Activated CD8-positive, alpha-beta memory T cell treated with anti-CD3 and anti-CD28 coated beads, Interleukin-2, amount 50 U/mL, for 4 hours (primary cell): Measurements from ENCODE around the gene HMGB4.

ENCODE experiments used
- DNase-seq: peaks from one replicate; pipeline ENCODE4 v3.0.0-alpha.2; 2020

HMGB4 gene, protein sequence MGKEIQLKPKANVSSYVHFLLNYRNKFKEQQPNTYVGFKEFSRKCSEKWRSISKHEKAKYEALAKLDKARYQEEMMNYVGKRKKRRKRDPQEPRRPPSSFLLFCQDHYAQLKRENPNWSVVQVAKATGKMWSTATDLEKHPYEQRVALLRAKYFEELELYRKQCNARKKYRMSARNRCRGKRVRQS

DNA sequence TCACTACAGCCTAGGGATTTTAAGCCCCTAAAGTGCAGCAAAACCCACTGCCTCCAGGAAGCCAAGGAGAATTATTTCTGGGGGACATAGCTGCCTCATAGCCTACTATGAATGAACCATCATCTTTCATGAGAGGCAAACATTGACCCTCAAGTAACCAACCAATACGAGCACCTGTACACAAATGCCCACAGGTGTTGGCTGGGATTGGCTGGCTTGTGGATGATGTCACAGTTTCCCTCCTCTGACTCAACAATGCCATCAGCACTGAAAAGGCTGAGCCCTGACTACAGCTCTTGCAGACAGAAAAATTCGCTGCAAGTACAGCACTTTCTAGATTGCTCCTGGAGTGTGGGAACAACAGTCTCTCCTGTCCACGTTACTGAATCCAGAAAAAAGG, at the start of gene HMGB4:
Gene HMGB4 (plus strand): TSS at position 301 of the 400 bp plus-strand sequence. CDS start 113 bp downstream, outside the sequence.
- DNase-seq = no peak

DNA sequence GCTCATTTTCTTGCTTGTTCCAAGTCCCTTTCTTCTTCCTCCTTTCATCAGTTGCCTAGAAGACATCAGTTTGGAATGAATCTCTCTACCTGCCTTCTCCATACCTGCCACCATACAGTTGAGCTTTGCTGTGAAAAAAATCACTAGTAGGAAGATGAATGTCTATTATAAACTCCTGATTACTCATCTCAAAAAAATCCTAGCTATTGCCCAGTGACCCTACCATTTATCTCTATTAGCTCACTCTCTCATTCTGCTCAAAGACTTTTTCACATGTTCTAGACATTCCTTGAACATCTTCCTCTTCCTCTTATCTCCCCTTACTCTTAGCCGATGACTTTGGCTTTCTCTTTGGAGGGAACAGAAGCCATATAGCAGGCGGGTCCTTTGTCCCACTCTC, 49.7 kb upstream of the HMGB4 start:
- DNase-seq = no peak

DNA sequence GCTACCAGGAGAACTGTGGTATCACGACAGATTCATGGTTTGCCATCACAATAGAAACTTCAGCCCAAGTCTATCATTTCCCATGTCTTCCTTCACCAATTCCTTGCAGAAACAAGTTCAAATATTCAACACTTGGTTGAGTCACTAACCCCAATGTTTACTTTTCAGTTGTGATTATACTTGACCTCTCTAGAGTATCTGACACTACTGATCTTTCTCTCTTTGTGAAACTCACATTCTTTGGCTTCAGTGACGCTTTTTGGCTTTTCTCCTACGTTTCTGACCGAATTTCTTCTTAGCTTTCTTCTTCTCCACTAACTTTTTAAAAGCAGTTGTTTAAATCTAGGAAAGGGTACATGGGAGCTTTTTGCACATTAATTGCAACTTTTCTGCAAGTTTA, 48.8 kb upstream of the HMGB4 start:
- DNase-seq = no peak

DNA sequence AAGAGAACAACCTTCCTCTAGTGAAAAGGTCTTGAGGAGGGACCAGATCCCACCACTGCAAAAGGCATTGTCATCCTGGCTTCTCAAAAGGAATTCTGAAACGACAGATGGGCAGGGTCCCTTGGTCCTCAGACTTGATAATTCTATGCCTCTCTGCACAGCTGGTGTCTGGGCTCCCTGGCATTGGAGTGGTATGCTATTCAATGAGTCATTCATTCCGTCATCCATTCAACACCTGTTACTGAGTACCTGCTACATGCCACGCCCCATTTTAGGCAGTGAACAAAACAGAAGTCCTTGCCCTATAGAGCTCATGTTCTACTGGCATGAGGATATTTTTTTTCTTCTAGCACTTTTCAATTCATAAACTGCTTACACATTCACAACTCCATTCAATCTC, 45.8 kb upstream of the HMGB4 start:
- no peak for DNase-seq

DNA sequence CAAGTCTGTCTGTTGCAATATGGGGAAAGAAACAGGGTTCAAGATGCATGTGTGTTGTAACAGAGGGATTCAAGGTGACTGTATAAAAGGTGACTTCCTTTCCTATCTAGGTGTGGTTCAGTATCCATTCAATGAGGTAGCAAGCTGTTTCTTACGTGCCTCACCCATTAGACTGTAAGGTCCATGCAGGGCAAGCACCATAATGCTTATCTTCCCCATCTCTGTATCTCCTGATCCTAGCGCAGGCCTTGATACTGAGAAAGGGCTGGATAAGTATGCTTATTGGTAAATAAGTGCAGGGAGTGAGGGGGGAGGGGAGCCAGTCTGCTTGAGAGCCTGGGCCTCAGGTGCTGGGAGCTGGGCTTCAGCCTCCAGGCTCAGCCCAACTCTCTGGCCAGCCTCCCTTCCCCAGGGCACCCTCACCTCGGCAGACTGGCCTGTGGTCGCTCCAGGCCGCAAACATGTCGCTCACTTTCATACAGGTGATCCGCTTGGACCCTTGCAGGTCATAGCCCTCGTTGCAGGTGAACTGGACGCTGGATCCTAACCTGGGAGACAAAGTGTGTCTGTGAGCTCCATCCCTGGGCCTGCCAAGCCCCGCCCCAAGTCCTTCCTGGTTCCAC, 44.5 kb upstream of the HMGB4 start:
- DNase-seq = no peak

DNA sequence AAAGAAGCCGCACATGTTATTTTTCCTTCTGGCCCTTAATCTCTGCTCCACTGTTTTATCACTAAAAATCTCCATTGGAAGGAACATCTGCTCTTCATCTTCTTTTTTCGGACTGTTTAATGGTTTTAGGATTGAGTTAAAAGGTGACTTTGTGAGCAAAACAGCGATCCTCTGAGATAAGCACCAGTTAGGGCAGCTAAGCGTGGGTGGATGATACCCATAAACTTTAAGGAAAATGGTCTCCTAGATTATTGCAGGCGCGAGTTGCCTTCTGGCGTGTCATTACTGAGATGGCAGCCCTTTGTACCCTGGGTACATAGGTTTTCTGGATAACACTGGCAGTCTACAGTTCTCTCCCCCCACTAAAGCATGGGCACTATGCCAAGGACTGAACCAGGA, 44.0 kb upstream of the HMGB4 start:
- no peak for DNase-seq

DNA sequence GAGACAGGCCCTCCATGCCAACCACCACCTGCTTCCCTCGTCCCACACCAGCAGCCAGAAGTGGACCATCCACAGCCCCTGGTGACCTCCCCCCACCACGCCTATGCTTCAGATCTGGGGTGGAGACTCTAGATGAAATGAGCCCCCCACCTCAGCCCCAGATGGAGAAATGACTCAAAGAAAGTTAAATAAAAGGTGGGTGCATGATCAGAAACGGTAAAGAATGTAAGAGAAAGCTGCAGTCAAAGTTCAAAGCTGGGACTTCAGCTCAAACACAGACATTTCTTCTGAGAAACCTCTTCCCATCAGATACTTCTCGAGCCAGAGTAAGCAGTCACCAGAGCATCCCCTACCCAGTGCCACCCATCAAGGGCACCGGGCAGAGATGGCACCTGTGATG, 43.1 kb upstream of the HMGB4 start:
- DNase-seq = no peak

DNA sequence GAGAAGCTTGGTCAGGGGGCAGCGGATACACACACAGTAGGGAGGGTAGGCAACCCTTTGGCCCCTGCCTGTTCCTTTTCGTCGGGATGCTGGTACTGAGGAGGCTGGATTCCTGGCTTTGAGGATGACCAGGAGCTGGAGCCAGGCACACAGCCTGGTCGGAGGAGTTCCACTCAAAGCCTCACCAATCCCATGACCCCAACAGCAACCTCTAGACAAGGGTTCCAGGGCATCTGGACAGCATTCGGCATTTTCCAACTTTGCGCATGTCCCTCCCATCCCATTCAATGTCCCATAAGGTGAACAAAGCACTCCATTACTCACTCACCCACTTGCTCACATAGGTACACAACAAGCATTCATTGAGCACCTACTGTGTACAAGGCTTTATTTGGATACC, 42.6 kb upstream of the HMGB4 start:
- no peak for DNase-seq

DNA sequence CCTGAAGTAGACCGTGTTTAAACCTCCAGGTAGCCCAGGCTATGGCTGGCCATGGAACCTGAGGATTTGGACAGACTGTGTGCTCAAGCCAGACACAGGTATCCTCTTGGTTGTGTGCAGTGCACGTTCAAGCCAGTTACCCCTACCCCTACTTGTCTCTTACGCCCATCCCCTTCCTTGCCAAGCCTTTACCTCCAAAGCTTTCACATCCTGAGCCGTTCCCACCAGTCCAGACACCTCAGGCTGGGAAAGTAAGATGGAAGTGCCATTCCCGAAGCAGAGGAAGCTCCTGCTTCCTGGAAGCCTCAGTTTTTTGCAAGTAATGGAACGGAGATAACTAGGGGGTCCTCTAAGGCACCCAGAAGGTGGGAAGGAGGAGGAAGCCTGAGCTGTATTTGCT, 41.5 kb upstream of the HMGB4 start:
- no peak for DNase-seq

DNA sequence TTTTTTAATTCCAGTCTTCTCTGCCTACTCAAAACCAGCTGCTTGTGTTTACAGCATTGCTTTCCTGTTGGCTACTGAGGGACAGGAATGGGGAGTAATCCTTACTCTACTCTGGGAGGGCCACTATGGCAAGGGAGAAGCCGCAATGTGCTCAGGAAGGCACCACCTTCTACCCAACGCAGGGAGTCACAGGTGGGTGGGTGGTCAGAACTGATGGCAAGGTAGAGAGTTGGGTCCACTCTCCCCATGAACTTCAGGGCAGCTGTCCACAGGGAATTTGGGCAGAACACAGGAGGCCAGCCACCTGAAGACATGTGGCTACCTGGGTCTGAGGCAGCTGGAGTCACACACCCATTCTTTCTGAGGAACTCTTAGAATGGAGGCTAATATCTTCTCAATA, 40.5 kb upstream of the HMGB4 start:
- DNase-seq = no peak

DNA sequence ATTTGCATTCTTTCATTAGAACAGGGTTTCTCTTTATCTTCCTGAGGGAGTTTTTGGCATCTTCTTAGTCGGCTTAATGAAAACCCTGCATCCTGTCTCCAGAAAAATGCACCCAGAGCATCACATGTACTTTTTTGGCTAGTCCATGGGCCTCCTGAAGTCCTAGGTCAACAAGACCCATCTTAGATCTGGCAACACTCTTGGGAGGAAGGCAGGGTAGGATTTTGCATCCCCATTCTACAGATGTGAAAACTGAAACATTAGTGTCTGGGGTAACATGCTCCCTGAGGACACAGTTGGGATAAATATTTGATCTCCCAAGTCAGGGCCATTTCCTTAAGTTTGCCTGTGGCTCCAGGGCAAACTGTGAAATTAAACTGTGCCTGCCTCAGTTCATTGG, 40.0 kb upstream of the HMGB4 start:
- no peak for DNase-seq

DNA sequence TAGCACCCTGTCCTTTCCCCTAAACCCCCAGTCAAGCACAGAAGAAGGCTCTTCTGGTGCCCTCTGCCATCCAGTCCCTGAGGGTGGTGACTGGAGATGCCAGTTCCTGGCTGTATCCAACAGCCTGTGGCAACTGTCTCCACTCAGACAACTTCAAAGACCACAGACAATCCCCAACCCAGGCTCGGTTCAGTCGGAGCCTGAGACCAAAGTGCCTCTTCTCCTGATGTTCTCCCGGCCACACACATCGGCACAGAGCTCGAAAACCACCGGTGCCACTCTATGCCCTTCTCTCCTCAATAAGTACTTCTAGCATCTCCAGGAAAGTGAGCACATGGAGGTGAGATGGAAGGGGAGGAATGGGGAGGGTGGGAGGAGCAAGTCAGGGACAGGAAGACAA, 39.6 kb upstream of the HMGB4 start:
- DNase-seq = no peak

DNA sequence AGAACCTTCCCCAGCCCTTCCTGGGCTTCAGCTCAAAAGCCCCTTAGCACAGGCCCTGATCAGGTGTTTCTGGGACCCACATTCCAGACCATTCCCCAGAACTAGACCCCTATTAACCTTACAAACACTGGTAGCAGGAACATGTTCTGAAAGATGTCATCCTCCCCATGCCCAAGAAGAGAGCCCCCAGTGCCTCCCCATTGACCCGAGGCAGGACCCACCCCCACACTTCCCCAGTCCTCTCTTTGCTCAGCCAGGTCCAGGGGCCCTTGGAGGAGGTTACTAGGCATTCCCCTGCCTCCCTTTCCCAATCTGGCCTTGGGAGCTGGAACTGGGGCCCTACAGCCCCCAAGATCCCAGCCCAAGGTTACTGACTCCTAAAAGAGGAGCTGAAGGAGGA, 38.9 kb upstream of the HMGB4 start:
- no peak for DNase-seq

DNA sequence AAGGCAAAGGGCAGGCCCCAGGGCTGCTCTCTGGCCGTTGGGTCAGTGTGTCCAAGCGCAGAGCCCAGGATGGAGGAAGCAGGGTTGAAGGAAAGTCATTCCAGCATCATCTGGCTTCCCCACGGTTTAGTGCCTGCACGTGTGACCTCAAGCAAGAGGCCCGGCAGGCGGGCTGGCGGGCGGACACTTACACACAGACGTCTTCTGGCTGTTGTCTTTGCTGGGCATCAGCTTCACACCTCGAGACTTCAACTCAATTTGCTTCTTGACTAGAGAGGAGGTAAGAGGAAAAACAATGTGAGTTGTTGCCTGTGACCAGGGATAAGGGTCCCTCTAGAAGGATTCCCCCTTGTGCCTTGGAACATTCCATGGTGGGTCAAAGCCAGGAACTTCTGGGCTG, 38.4 kb upstream of the HMGB4 start:
- no peak for DNase-seq

DNA sequence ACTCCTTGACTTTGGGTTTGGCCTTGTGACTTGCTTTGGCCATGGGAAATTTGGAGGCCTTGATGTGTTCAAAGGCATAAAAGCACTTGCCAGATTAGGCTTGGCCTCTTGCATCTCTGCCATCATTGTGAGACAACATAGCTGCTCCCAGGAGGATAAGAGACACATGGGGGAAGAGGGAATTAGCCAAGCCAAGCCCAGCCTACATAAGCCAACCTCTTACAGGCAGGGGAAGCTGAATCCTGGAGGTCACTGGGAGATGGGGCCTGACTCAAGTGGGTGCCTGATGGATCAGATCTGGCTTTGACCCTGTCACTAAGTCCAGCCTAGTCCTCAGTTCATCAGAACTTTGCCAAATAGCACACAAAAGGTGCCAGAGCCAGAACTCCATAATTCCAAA, 37.6 kb upstream of the HMGB4 start:
- DNase-seq = no peak

DNA sequence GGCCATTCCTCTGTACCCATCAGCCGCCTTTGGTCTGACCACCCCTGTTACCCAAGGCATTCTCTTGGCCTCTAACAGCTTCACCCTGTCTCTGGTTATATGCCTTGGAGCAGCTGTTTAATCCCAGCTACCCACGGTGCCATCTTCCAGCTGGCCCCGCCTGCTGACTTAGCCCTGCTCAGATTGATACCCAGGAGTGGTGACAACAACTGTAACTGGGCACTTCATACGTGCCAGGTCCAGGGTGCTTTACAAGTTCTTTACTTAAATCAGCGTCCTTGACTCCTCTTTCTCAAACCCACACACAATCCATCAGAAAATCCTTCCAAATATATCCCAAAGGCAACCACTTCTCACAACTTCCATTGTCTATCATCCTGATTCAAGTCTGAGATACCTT, 37.2 kb upstream of the HMGB4 start:
- no peak for DNase-seq

DNA sequence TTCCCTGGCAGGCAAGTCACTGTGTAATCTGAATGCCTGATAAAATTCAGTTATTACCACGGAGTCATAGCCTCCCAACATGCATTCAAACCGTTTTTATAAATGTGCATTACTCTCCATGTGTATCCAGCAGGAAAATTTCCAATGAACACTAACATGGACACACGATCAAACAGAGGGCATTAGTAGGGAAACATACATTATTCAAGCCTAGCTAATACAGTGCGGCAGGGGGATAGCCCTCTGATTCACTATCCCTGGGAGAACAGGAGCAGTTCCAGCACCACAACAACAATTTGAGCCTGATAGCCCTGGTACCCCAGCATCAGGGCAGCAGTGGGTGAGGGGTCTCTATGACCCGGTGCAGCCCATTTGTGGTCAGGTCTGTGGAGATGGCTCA, 35.8 kb upstream of the HMGB4 start:
- no peak for DNase-seq

DNA sequence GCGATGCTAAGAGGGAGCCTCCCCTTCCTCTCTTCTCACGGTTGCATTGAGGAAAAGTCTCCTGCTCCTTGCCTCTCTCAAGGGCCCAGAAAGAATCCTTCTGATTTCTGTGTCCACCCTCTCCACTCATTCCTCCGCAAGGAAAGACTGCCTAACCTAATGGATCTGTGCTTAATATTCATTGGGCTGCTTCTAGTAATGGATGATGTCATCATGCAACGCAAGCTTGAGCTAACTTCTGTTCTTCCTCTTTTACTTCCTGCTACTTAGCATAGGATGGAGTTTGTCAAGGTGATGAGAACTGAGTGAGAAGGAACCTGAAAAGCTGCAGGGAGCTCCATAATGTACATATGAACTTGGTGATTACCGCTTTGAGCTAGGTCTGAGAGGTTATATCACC, 35.2 kb upstream of the HMGB4 start:
- no peak for DNase-seq

DNA sequence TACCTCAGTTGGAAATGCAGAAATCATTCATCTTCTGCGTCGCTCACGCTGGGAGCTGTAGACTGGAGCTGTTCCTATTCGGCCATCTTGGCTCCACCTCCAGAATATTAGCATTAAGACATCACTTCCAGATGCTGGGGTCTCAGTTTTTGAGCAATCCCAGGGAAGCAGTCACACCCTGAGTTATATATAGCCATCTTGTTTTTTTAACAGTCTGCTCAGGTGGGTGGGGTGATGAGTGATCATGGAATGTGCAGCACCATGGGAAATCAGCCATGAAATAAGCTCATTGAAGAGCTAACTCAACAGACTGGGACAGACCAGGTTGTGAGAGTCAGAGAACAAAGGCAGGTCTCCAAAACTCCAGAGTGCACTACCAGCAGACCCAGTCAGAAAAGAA, 27.0 kb upstream of the HMGB4 start:
- DNase-seq = no peak

DNA sequence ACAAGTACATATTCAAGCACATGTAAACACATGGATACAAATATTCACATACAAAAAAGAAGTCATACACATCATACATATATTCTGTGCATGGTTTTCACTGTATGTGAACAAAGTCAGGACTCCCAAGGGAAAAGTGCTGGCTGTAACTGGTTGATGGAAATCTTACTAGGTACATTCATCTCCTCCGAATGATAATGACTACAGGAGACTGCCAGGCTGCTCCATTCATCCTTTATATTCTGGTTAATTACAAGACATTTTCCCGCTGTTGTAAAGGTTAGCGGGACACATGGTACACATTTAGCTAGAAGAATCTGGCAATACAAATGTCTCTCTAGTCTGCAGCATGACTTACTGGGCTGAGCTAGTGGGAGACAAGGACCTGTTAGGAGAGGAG, 26.2 kb upstream of the HMGB4 start:
- DNase-seq = no peak

DNA sequence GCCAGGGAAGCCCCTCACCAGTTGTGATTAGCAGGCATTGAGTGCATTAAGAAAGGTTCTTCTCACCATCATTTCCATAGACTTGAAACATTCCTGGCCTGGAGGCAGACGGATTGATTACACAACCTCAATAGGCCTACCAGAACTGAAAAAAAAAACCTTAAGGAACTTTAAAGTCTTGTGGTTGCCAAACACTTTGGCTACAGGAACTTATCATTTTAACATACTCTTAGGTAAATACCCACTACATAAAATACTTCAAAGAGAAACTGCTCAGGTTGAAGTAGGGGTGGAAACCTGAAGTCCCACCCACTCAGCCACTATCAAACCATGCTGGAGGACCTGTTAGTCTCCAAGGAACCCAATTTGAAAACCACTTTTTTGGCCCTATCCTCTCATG, 22.4 kb upstream of the HMGB4 start:
- DNase-seq = no peak

DNA sequence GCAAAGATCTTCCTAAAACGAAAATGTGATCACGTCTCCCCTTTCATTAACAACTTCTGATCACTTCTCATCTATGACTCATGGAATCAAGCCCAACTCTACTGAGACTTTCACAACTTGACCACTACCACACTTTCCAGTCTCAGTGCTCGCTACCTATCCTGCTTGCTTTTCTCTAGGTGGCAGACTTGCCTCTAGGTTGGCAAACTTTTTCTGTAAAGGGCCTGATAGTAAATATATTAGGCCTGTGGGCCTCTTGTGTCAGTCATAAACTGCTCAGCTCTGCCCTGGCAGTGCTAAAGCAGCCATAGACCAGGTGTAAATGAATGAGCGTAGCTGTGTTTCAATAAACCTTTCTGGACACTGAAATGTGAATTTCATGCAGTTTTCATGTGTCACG, 21.5 kb upstream of the HMGB4 start:
- no peak for DNase-seq

DNA sequence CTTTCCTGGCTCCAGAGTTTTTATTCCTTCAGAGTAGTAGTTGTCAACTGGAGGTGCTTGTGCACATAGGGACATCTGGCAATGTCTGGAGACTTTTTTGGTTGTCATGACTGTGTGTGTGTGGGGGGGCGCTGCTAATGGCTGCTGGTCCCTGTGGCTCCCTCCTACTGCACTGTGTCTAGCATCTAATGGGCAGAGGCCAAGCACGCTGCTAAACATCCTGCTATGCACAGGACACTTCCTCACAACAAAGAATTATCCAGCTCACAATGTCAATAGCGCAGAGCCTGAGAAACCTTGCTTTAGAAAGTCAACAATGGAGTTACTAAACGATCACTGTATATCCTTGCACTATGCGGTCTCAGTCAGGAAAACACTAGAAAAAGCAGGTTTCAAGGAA, 19.7 kb upstream of the HMGB4 start:
- DNase-seq = no peak

DNA sequence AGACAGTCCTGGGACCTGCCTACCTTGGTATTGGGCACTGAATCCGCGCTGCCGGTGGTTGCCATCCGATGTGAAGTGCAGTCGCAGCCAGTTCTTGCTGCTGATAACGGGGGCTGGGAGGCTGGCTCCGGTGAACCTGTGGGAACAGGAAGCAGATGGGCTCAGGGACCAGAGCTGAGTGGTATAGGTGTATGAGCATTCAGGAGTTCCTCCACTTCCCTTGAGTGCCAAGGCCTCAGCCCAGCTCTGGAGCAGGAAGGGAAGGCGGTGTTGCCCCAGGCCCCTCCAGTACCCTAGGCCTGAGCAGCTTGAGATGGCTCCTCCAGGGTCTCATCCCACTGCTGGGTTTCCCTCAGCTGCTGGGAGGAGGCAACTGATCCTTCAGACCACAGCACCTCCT, 17.0 kb upstream of the HMGB4 start:
- no peak for DNase-seq

DNA sequence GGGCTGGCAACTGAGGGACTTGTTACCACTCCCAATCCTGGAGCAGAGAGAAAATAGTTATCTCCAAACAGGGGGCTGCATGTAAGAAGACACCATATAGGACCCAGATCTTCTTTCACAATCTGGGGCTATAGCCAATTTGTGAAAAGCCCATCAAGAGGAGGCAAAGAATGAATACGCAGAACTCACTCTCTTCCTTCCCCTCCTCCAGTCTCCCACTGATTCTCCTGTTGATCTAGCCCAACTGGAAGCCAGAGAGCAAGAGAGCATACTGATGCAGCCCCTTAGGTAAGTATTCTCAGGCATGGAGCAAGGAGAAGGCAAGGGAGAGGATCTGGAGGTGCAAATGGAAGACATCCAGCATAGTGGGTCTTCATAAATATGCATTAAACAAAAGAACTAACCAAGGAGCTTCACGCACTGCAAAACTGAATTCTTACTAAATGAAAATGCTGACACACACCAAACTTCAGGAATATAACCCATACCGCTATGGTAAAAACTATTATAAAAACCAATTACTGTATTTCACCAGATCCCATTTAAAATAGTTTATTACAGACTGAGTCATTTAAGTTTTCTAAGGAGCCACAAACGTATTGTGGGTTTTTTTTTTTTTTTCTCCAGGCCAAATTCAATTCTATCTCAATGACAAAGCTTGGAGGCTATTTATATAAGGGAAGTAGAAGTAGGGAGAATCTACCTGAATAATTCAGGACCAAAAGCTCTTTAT, 15.5 kb upstream of the HMGB4 start:
- no peak for DNase-seq
